Astrocyte (in vitro differentiated cells and primary cell): ENCODE measurements around the gene TLE7.

Source experiments
- CTCF ChIP-seq: IDR thresholded peaks from 2 replicates; pipeline ENCODE4 v1.5.1; 2011; ENCODE audit warnings: low read depth, mild to moderate bottlenecking, inconsistent platforms, low read length, moderate library complexity; ENCODE audit not compliant: insufficient read depth
- EZH2 ChIP-seq: IDR thresholded peaks from 2 replicates; pipeline ENCODE4 v1.6.1; 2012; ENCODE audit warnings: mild to moderate bottlenecking, low read length, inconsistent platforms; ENCODE audit not compliant: insufficient read depth

- TF ChIP-seq CTCF (no peak), EZH2 (no peak)
Observed at GRCh38 chr16:71442051-71442440, at the start of gene TLE7.
